Measurements from ENCODE around the gene PCNX2. TPM values are rescaled to one million over a fixed set of nuclear protein-coding genes. Genes with fewer than 3 reads are reported as not detected.

The PCNX2 gene
- total RNA-seq, 1 experiment from 2014 or later, result 15.3 TPM

DNA sequence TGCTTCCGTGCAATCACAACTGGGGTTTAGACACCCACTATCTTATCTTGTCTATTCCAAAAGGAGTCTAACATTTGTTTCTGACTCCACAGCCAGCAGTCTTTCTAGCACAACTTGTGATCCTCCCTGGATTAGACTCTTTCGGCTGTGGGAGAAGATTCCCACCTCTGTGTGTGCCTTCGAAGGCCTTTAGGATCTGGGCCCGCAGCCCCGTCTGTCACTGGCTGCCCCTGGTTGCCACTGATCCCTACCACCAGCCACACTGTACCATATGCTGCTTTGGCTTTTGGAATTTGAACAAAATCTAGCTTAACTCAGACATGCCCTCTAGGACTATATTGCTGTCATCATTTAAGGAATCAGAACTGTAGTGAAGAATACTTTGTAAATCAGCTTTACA is 327.1 kb downstream of the PCNX2 start:
- RAD21 ChIA-PET (ENCODE audit: low non-redundant PET in 1 of 2, low total read pairs in 2 of 2, uncharacterized antibody in 2 of 2, unreplicated experiment in 2 of 2), result no interaction called here
- BruUV-seq (replicated peaks), result no TSS peak

DNA sequence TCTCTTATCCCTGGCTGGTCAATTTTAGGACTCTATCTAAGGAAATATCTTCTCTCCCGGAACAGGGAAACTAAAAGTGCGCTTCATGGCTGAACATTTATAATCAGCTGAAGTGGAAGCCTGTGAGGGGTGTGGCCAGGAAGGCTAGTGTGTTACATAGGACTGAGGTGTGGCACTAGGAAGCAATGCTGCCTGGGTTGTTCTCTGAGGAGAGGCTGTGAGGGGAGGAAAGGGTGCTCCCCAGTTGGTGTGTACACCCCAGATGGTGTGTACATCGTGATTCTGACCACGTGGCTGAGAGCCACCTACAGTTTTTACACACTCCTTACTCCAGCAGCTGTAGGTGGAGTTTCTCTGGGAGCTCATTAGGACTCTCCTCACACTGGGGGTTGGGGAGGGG is 328.9 kb downstream of the PCNX2 start:
- H3K4me3 ChIP-seq (replicated peaks in 1 of 2; ENCODE audit: low read depth in 1 of 2, low read length in 2 of 2), result no peak overlapping the region
- H3K9ac ChIP-seq (ENCODE audit: low read length), result no peak overlapping the region
- H3K9me2 ChIP-seq (ENCODE audit: insufficient read depth), result no peaks in the 10 kb centered on the region
- no peaks in the 10 kb centered on the region for H3K4me1 ChIP-seq (ENCODE audit: control insufficient read depth in 1 of 2, insufficient read depth in 2 of 2, low read length in 2 of 2)
- no peaks in the 10 kb centered on the region for H3K9me3 ChIP-seq (ENCODE audit: control insufficient read depth in 1 of 2, insufficient read depth in 1 of 2, low read depth in 1 of 2, low read length in 2 of 2)
- no peak overlapping the region for H3K27ac ChIP-seq (ENCODE audit: low read depth, low read length)
- H3K36me3 ChIP-seq (ENCODE audit: control insufficient read depth in 1 of 2, insufficient read depth in 2 of 2, low read length in 2 of 2), result peaks cover 5% of the 10 kb centered on the region in 2 experiments; a peak in 2 of 4 replicates
- no TSS peak for BruUV-seq (replicated peaks)
- ChIA-PET RAD21 (ENCODE audit: low non-redundant PET in 1 of 2, low total read pairs in 2 of 2, uncharacterized antibody in 2 of 2, unreplicated experiment in 2 of 2) (no interaction called here), CTCF (no interaction called here), POLR2A (no interaction called here)
- H4K20me1 ChIP-seq (ENCODE audit: insufficient read depth), result no peaks in the 10 kb centered on the region
- DNase-seq (ENCODE audit: low read depth, low spot score) (no peak), ATAC-seq (peak; percentile 38; the same call in 1 of the 2 replicates)
- intact Hi-C loops (cut with micrococcal nuclease), result no loop called here
- H3K4me2 ChIP-seq (ENCODE audit: low read length), result no peak overlapping the region
- no peak overlapping the region for H2AFZ ChIP-seq (ENCODE audit: low read depth, low read length, poor library complexity, severe bottlenecking)
- 0 out of 2 replicates have a peak, but pooled peaks cover 5% of the 10 kb centered on the region for H3K79me2 ChIP-seq (ENCODE audit: insufficient read depth, low read length)
- no peaks in the 10 kb centered on the region for H3K27me3 ChIP-seq (ENCODE audit: insufficient read depth, low read length)
- TF ChIP-seq RAD21 (IDR thresholded peaks at IDR 0.05; ENCODE audit: low read depth) (no peak), EGR1 (IDR thresholded peaks at IDR 0.05; ENCODE audit: low read depth) (no peak), ZFX (IDR thresholded peaks at IDR 0.05) (no peak), EZH2 (IDR thresholded peaks at IDR 0.05) (no peak), POLR2A (IDR thresholded peaks at IDR 0.05; ENCODE audit: borderline replicate concordance, extremely low read depth, insufficient read depth, insufficient read length) (no peak), YY1 (IDR thresholded peaks at IDR 0.05; ENCODE audit: extremely low read depth, insufficient replicate concordance, low read depth, low read length) (no peak), ZNF274 (IDR thresholded peaks at IDR 0.05; ENCODE audit: low read depth, low read length) (no peak)
- TF ChIP-seq, protein P1, sequence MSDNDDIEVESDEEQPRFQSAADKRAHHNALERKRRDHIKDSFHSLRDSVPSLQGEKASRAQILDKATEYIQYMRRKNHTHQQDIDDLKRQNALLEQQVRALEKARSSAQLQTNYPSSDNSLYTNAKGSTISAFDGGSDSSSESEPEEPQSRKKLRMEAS (IDR thresholded peaks at IDR 0.05), result no peak
- TF ChIP-seq, protein P2, sequence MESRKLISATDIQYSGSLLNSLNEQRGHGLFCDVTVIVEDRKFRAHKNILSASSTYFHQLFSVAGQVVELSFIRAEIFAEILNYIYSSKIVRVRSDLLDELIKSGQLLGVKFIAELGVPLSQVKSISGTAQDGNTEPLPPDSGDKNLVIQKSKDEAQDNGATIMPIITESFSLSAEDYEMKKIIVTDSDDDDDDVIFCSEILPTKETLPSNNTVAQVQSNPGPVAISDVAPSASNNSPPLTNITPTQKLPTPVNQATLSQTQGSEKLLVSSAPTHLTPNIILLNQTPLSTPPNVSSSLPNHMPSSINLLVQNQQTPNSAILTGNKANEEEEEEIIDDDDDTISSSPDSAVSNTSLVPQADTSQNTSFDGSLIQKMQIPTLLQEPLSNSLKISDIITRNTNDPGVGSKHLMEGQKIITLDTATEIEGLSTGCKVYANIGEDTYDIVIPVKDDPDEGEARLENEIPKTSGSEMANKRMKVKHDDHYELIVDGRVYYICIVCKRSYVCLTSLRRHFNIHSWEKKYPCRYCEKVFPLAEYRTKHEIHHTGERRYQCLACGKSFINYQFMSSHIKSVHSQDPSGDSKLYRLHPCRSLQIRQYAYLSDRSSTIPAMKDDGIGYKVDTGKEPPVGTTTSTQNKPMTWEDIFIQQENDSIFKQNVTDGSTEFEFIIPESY (IDR thresholded peaks at IDR 0.05; ENCODE audit: extremely low read depth, insufficient replicate concordance, low read length), result no peak
- TF ChIP-seq, protein P3, sequence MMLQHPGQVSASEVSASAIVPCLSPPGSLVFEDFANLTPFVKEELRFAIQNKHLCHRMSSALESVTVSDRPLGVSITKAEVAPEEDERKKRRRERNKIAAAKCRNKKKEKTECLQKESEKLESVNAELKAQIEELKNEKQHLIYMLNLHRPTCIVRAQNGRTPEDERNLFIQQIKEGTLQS (IDR thresholded peaks at IDR 0.05), result no peak

More for the DNA sequence above, 327.1 kb downstream of the PCNX2 start:
- H3K36me3 ChIP-seq (ENCODE audit: control insufficient read depth in 1 of 2, insufficient read depth in 2 of 2, low read length in 2 of 2), result peaks cover 5 to 17% of the 10 kb centered on the region in 2 experiments; a peak in 3 of 4 replicates
- intact Hi-C loops (cut with micrococcal nuclease), result no loop called here
- H3K9me3 ChIP-seq (ENCODE audit: control insufficient read depth in 1 of 2, insufficient read depth in 1 of 2, low read depth in 1 of 2, low read length in 2 of 2), result peaks cover 0 to under 1% of the 10 kb centered on the region in 2 experiments; a peak in 2 of 4 replicates
- no peak overlapping the region for H3K27ac ChIP-seq (ENCODE audit: low read depth, low read length)
- no peaks in the 10 kb centered on the region for H4K20me1 ChIP-seq (ENCODE audit: insufficient read depth)
- no peak overlapping the region for H3K4me3 ChIP-seq (replicated peaks in 1 of 2; ENCODE audit: low read depth in 1 of 2, low read length in 2 of 2)
- DNase-seq (ENCODE audit: low read depth, low spot score) (no peak), ATAC-seq (no peak)
- CTCF ChIA-PET, result no interaction called here
- no peaks in the 10 kb centered on the region for H3K9me2 ChIP-seq (ENCODE audit: insufficient read depth)
- no peak overlapping the region for H3K4me2 ChIP-seq (ENCODE audit: low read length)
- no peaks in the 10 kb centered on the region for H3K4me1 ChIP-seq (ENCODE audit: control insufficient read depth in 1 of 2, insufficient read depth in 2 of 2, low read length in 2 of 2)
- 0 out of 2 replicates have a peak, but pooled peaks cover 5% of the 10 kb centered on the region for H3K79me2 ChIP-seq (ENCODE audit: insufficient read depth, low read length)
- H2AFZ ChIP-seq (ENCODE audit: low read depth, low read length, poor library complexity, severe bottlenecking), result no peak overlapping the region
- TF ChIP-seq SRF (IDR thresholded peaks at IDR 0.05; ENCODE audit: low read depth) (no peak), FOSL1 (IDR thresholded peaks at IDR 0.05; ENCODE audit: low read depth) (no peak), ZNF274 (IDR thresholded peaks at IDR 0.05; ENCODE audit: low read depth, low read length) (no peak), EZH2phosphoT487 (IDR thresholded peaks at IDR 0.05; ENCODE audit: borderline replicate concordance) (no peak), TCF7L2 (IDR thresholded peaks at IDR 0.05; ENCODE audit: borderline replicate concordance, extremely low read depth, insufficient read depth, insufficient read length) (no peak)
- TF ChIP-seq, protein P2 (IDR thresholded peaks at IDR 0.05; ENCODE audit: extremely low read depth, insufficient replicate concordance, low read length), result no peak
- H3K27me3 ChIP-seq (ENCODE audit: insufficient read depth, low read length), result no peaks in the 10 kb centered on the region
- H3K9ac ChIP-seq (ENCODE audit: low read length), result no peak overlapping the region
- POLR2A ChIA-PET, result no interaction called here

Data from HCT116 (cell line).